ENCODE data around the gene DKKL1.

Gene DKKL1

DNA sequence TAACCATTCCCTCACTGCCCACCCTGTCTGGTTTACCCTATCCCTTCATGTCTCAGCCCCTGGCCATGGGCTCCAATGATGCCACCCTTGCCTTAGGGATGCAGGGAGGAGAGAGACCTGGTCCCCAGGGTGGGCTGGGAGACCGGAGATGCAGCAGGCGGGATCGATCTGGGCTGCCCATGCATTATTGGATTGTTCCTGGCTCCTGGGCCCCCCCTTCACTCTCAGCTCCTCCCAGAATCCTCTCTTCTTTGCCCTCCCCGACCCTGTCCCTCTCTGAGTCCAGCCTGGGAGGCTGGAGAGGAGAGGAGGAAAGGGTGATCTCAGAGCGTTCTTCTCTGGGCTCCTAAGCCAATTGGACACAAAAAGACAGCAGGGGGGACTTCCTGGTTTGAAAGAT is 30.2 kb downstream of the DKKL1 start:
- H3K36me3 Mint-ChIP-seq (ENCODE audit: low read depth) = no peaks in the 10 kb centered on the region
- no peak overlapping the region for H3K4me3 Mint-ChIP-seq
- no peaks in the 10 kb centered on the region for H3K9me3 Mint-ChIP-seq
- H3K27me3 Mint-ChIP-seq = peaks cover 4% of the 10 kb centered on the region
- peaks cover 20% of the 10 kb centered on the region for H3K4me1 Mint-ChIP-seq (ENCODE audit: low read depth)
- no peak overlapping the region for H3K27ac Mint-ChIP-seq

DNA sequence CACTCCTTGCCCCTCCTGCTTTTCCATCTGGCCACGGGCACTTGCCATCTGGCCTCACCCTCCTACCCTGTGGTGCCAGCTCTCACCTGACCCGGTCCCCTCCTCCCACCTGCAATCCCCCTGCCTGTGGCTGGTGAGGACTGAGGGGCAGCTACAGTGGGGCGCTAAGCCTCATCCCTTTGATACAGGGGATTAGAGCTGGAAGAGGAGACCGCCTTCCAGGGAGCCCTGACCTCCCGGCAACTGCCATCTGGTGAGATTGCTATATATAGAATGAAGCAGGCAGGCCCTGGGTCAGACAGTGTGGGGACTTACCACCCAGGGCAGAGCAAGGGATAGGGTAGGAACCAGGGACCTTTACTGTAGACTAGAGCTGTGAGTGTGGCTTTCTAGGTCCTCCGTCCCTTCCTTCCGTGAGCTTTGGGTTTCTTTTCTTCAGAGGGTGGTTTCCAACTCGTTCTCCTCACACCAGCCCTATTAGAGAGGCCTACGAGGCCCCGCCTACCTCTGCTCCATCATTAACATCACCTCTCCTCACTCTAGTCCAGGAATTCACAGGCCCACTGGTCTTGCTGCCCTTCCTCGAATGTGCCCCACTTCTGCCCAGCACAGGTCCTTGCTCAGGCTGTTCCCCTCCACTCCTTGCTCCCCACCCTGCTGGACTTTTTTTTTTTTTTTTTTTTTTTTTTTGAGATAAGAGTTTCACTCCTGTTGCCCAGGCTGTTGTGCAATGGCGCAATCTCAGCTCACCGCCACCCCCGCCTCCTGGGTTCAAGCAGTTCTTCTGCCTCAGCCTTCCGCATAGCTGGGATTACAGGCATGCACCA is 32.1 kb downstream of the DKKL1 start:
- Mint-ChIP-seq H3K36me3 (ENCODE audit: low read depth) (no peaks in the 10 kb centered on the region), H3K27ac (no peak overlapping the region), H3K4me1 (ENCODE audit: low read depth) (peaks cover 20% of the 10 kb centered on the region), H3K9me3 (no peaks in the 10 kb centered on the region), H3K4me3 (no peak overlapping the region), H3K27me3 (peaks cover 4% of the 10 kb centered on the region)

DNA sequence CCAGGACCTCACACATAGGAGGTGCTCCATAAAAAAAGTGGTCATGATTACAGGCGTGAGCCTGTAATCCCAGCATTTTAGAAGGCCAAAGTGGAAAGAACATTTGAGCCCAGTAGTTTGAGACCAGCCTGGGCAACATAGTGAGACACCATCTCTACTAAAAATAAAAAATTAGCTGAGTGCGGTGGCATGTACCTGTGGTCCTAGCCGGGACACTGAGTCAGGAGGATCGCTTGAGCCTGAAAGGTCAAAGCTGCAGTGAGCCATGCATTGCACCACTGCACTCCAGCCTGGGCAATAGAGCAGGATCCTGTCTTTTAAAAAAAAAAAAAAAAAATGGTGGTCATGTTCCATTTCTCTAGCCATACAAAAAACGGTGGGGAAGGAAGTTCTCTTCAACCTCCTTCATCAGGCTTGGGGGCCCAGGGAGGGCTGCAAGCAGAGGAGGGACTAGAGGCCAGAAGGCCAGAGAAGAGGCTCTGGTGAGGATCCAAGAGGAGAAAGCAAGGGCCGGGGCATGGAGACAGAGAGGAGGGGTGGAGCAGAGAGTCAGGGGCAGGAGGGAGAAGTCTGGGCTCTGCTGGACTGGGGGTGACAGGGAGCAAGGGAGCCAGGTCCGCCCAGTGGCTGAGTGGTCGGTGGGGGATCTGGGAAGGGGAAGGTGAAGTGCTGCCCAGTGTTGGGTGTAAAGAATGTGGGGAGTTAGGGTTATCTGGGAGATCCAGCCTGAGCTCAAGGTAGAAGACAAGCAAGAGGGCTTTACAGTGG is 33.2 kb downstream of the DKKL1 start:
- H3K27ac Mint-ChIP-seq = no peak overlapping the region
- H3K36me3 Mint-ChIP-seq (ENCODE audit: low read depth) = no peaks in the 10 kb centered on the region
- H3K9me3 Mint-ChIP-seq = no peaks in the 10 kb centered on the region
- peaks cover 15% of the 10 kb centered on the region for H3K4me1 Mint-ChIP-seq (ENCODE audit: low read depth)
- H3K4me3 Mint-ChIP-seq = no peak overlapping the region
- H3K27me3 Mint-ChIP-seq = peaks cover 3% of the 10 kb centered on the region

DNA sequence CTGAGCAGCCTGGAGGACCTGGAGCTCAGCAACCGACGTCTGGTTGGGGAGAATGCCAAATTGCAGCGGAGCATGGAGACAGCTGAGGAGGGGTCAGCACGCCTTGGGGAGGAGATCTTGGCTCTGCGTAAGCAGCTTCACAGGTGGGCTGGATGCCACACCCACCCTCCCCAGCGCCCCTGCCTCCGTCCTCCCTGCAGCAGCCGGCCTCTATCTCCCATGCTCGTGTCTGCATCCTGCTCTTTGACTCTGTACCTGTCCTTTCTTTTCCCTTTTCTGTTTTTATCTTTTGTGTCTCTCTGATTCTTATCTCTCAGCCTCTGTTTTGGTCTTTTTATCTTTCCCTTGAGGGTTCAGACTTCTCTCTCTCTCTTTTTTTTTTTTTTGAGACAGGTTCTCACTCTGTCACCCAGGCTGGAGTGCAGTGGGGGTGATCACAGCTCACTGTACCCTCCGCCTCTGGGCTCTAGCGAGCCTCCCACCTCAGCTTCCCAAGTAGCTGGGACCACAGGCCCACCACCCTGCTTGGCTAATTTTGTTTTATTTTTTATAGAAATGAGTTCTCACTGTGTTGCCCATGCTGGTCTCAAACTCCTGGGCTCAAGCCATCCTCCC is 34.4 kb downstream of the DKKL1 start:
- Mint-ChIP-seq H3K27ac (no peak overlapping the region), H3K4me3 (no peak overlapping the region), H3K27me3 (no peaks in the 10 kb centered on the region), H3K4me1 (ENCODE audit: low read depth) (peaks cover 11% of the 10 kb centered on the region), H3K36me3 (ENCODE audit: low read depth) (no peaks in the 10 kb centered on the region), H3K9me3 (no peaks in the 10 kb centered on the region)

DNA sequence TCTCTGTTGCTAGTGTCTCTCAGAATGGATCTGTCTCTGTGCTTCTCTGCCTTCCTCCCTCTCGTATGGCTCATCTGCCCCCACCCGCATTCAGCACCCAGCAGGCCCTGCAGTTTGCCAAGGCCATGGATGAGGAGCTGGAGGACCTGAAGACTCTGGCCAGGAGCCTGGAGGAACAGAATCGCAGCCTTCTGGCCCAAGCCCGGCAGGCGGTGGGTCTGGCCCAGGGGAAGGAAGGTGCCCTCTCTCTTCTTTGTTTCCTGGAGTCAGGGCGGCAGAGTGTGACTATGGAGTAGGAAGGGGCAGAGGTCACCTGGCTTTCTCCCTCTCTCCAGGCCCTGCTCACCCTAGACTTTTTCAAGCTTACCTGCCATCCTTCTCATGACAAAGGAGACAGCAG is 35.3 kb downstream of the DKKL1 start:
- no peaks in the 10 kb centered on the region for H3K27me3 Mint-ChIP-seq
- H3K9me3 Mint-ChIP-seq = no peaks in the 10 kb centered on the region
- no peaks in the 10 kb centered on the region for H3K36me3 Mint-ChIP-seq (ENCODE audit: low read depth)
- H3K27ac Mint-ChIP-seq = no peak overlapping the region
- H3K4me3 Mint-ChIP-seq = no peak overlapping the region
- H3K4me1 Mint-ChIP-seq (ENCODE audit: low read depth) = peaks cover 14% of the 10 kb centered on the region

DNA sequence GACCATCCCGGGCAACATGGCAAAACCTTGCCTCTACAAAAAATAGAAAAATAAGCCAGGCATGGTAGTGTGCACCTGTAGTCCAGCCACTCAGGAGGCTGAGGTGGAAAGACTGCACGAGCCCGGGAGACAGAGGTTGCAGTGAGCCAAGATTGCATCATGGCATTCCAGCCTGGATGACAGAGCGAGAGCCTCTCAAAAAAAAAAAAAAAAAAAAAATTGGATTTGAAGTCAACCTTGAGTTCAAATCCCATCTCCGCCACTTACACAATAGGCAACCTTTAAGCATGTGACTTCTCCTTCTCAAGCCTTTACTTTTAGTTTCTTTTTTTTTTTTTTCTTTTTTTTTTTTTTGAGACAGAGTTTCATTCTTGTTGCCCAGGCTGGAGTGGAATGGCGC is 36.4 kb downstream of the DKKL1 start:
- Mint-ChIP-seq H3K27ac (no peak overlapping the region), H3K4me1 (ENCODE audit: low read depth) (peaks cover 14% of the 10 kb centered on the region), H3K36me3 (ENCODE audit: low read depth) (no peaks in the 10 kb centered on the region), H3K4me3 (no peak overlapping the region), H3K27me3 (no peaks in the 10 kb centered on the region), H3K9me3 (no peaks in the 10 kb centered on the region)

DNA sequence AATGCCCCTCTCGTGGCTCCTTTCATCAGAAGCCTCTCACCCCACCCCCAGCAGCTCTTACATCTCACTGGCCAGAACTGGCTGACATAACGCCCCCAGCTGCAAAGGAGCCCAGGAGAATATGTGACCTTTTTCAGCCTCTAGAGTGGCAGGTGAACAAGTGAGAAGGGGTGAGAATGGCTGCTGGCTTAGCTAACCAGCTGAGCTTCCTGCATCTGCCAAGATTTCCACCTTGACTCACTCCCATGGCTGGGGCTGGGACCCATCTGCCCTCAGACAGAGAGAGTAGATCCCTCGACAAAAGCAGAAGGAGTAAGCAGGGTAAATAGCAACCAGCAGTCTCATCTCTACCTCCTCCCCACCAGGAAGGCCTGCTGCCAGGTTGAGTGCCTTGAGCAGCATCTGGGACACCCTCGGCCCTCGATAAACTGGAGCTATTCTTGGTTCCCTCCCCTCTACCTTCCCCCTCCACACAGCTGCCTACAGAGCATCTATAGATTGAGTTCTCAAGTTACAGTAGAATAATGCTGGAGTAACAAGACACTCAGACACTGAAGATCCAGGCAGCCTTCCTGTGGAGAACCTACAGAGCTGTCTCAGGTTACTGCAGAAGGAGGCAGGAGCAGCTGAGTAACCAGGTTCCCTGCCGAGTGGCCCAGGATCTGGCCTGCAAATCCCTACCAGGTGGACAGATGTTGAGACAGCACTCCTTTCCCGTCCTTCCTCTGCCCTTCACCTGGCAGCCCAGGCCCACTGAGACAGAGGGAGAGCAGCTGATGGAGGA is 39.9 kb downstream of the DKKL1 start:
- H3K4me1 Mint-ChIP-seq (ENCODE audit: low read depth) = peaks cover 17% of the 10 kb centered on the region
- no peaks in the 10 kb centered on the region for H3K9me3 Mint-ChIP-seq
- no peaks in the 10 kb centered on the region for H3K27me3 Mint-ChIP-seq
- H3K36me3 Mint-ChIP-seq (ENCODE audit: low read depth) = no peaks in the 10 kb centered on the region
- H3K4me3 Mint-ChIP-seq = no peak overlapping the region
- H3K27ac Mint-ChIP-seq = no peak overlapping the region

DNA sequence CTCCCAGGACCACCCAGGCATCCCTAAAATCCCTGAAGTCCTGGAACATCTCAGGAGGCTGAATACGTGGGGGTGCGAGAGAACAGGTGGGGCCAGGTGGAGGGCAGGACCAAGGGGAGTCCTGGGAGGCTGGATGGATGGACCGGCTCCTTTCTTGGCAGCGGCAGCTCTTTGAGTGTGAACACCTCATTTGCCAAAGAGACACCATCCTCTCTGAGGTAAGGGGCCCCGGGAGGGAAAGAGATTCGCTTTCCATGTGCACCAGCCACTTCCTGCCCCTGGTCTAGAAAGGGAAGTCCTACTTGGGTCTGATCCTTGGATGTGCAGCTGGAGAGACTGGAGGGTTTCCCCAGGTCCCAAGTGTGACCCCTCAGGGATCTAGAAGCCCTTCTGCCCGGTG is 43.4 kb downstream of the DKKL1 start:
- Mint-ChIP-seq H3K4me3 (no peak overlapping the region), H3K27ac (no peak overlapping the region), H3K27me3 (no peaks in the 10 kb centered on the region), H3K4me1 (ENCODE audit: low read depth) (peaks cover 40% of the 10 kb centered on the region), H3K36me3 (ENCODE audit: low read depth) (no peaks in the 10 kb centered on the region), H3K9me3 (no peaks in the 10 kb centered on the region)

DNA sequence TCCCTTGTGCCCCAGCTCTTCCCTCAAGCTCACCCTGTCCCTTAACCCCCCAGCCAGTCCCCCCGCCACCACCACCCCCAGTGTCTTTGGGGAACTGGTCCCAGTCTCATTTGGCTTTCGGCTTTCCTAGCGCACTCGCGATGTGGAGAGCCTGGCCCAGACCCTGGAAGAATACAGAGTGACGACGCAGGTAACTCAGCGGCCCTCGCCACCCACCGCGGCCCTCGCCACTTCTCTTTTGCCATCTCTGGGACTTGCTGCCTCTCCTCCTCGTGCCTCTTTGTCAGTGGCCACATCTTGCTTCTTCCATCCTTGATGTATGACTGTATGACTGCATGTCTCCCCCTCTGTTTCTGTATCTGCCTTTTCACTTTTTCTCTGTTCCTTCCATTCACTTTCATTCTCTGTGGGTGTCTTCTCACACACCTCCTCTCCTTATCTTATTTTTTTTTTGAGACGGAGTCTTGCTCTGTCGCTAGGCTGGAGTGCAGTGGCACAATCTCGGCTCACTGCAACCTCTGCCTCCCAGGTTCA is 43.9 kb downstream of the DKKL1 start:
- Mint-ChIP-seq H3K27ac (peak overlapping the region; percentile 43), H3K36me3 (ENCODE audit: low read depth) (no peaks in the 10 kb centered on the region), H3K27me3 (no peaks in the 10 kb centered on the region), H3K9me3 (no peaks in the 10 kb centered on the region), H3K4me1 (ENCODE audit: low read depth) (peaks cover 40% of the 10 kb centered on the region), H3K4me3 (no peak overlapping the region)

DNA sequence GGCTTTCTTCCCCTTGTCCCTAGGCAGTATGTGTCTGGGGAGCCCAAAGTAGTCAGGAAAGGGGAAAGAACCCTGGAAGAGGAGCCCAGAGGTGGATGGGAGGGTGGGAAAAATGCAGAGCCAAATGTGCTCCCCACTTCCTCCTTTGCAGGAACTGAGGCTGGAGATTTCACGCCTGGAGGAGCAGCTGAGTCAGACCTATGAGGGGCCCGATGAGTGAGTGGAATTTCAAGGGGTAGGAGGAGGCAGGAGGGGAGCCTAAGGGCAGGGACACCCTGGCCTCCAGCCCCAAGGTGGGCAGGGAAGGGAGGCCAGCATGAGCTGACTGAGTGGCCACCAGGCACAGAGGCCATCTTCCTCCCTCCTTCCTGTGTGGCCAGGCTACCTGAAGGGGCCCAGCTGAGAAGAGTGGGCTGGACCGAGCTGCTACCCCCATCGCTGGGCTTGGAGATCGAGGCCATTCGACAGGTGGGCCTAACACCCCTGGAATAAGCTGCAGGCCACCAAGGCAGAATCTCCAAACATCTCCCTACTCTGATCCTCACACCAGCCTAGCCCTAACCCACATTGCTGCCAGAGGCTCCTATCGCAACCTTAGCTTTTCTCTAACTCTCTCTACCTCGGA is 45.3 kb downstream of the DKKL1 start:
- H3K9me3 Mint-ChIP-seq = no peaks in the 10 kb centered on the region
- peaks cover 37% of the 10 kb centered on the region for H3K4me1 Mint-ChIP-seq (ENCODE audit: low read depth)
- H3K27ac Mint-ChIP-seq = peak overlapping the region; percentile 87
- peak overlapping the region; percentile 53 for H3K4me3 Mint-ChIP-seq
- H3K36me3 Mint-ChIP-seq (ENCODE audit: low read depth) = no peaks in the 10 kb centered on the region
- no peaks in the 10 kb centered on the region for H3K27me3 Mint-ChIP-seq

DNA sequence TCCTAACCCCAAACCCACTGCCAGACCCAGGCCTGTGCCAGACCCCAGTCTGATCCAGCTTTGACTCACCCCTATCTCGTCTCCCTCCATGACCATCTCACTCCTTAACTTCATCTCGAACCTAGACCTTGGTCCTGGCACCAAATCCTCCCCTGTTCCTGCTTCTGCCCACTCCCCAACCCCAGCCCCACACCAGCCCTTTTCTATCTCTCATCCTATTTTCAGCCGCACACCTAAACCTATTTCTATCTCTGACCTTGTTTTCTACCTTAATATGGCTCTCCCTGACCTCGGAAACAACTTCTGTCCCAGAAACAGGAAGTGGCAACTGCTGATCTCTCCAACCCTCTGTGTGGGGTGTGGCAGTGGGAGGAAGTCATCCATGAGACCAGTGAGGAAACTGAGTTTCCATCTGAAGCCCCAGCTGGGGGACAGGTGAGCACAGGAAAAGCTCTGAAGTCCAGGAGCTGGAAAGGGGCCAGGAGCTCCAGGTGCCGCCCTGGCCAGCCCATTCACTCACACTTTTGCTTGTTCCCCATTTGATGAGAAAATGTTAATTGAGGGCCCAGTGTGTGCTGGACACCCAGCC is 45.9 kb downstream of the DKKL1 start:
- Mint-ChIP-seq H3K9me3 (no peaks in the 10 kb centered on the region), H3K27me3 (no peaks in the 10 kb centered on the region), H3K27ac (peak overlapping the region; percentile 87), H3K36me3 (ENCODE audit: low read depth) (no peaks in the 10 kb centered on the region), H3K4me1 (ENCODE audit: low read depth) (peaks cover 37% of the 10 kb centered on the region), H3K4me3 (peak overlapping the region; percentile 53)

DNA sequence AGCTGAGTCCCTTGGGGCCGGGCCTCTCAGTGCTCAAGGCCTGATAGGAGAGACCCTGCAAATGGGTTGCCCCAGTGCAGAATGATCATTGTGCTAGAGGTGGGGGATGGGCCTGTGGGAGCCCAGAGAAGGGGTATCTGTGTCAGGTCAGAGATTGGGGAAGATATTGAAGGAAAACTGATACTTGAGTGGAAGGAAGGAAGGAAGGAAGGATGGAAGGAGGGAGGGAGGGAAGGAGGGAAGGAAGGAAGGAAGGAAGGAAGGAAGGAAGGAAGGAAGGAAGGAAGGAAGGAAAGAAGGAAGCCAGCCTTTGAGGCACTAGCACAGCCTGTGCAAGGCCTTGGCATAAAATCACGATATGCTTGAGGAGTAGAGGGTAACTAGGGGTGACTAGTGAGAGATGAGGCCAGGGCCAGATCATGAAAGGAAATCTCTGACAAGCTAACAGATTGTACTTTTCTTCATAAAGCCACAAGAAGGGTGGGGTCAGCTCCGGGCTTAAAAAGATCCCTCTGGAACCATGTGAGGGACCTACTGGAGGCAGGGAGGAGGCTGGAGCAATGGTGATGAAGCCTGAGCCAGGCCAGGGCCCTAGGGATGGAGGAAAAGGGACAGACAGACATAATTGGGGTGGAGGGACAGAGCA is 48.1 kb downstream of the DKKL1 start:
- Mint-ChIP-seq H3K27ac (no peak overlapping the region), H3K4me1 (ENCODE audit: low read depth) (peaks cover 37% of the 10 kb centered on the region)

DNA sequence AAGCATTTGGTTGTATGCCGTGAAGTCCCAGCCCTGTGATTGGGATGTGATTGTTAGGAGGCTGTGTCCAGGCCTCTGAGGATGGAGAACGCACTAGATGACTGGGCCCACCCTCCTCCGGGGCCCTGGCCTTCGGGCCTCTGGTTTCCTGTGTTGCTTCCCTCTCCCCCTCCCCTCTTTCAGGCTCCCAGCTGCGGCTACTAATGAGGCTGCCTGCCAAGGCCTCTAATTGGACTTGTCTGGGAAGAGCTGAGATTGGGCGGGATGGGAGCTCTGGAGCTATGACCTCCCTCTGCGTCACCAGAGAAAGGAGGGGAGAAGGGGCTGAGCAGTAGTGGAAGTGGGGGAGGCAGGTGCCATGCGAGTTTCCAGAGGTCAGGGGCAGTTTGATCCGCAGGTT is 49.7 kb downstream of the DKKL1 start:
- Mint-ChIP-seq H3K36me3 (ENCODE audit: low read depth) (no peaks in the 10 kb centered on the region), H3K27me3 (peaks cover 7% of the 10 kb centered on the region), H3K4me3 (no peak overlapping the region), H3K27ac (no peak overlapping the region), H3K9me3 (no peaks in the 10 kb centered on the region), H3K4me1 (ENCODE audit: low read depth) (peaks cover 27% of the 10 kb centered on the region)

More for the DNA sequence above, 48.1 kb downstream of the DKKL1 start:
- Mint-ChIP-seq H3K36me3 (ENCODE audit: low read depth) (no peaks in the 10 kb centered on the region), H3K4me3 (no peak overlapping the region), H3K9me3 (no peaks in the 10 kb centered on the region), H3K27me3 (no peaks in the 10 kb centered on the region)

Data from stimulated activated naive CD8-positive, alpha-beta T cell treated with anti-CD3 and anti-CD28 coated beads, Interleukin-15, Interleukin-2, amounts not matched to agents 100 ng/mL and 50 ng/mL, for 24 hours (primary cell).